Suppressor macrophage treated with lipopolysaccharide for 1 hour (primary cell): ENCODE measurements around the gene PFKFB2.

Source experiments
- DNase-seq, 3 donors: peaks; one replicate each; pipeline ENCODE4 v3.0.0-alpha.2; 2020 to 2022

PFKFB2 gene

DNA sequence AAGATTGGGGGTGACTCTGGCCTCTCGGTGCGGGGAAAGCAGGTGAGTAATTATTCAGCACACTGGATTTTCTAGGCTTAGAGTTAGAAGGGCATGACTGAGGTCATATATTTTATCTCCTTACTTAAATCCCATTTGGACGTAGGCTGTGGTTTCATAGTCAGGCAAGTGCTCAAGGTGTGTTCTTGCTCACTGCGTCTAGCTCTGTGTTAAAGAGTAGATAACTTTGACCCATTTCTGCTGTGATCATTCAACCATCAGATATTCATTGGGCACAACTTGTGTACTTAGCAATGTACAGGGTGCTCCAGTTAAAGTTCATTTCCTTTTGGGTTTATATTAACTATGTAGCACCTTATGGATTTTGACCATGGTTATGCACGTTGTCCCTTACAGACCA is 14.6 kb downstream of the PFKFB2 start:
- no peak for DNase-seq

DNA sequence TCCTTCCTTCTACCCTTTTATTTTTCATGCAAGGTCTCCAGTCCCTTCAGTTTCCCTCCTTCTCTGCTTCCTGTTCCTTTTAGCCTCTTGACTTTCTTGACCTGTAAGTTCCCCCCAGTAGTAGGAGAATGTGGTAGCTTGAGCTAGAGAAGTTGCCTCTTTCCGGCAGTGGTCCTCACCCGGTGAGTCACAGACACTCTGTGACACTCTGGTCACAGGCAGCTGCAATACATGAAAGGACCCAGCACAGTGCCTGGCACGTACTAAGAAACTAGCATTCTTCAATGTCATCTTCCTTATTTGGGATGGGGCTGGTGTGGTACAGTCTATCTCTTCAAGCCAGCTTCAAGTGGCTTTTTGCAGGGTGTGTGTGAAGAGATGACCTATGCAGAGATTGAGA is 16.0 kb downstream of the PFKFB2 start:
- peak in 2 of 3 donors; percentile 11 to 26 for DNase-seq

DNA sequence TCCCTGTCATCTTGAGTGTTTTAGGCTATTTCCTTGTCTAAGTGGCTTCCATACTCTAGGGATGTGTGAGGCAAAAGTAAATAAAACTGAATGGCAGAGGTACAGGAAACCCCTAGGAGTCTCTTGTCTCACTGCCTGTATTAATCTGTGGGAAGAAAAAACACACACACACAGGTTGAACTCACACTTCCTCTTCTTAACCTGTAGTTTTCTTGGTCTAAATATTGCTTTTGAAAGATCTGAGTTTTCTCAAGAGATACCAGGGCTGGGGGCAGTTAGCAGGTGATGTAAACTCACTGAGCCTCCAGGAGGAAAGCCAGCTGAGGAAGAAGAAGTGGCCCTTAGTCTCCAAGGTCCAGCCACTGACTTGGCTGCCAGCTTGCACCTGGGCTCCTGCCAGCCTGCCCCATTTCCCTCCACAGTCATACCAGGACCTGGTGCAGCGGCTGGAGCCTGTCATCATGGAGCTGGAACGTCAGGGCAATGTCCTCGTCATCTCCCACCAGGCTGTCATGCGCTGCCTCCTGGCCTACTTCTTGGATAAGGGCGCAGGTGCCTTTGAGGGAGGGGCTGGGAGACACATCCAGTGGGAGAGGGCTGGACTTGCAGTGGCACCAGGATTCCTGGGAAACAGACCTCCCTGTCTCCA is 16.9 kb downstream of the PFKFB2 start:
- DNase-seq = no peak

DNA sequence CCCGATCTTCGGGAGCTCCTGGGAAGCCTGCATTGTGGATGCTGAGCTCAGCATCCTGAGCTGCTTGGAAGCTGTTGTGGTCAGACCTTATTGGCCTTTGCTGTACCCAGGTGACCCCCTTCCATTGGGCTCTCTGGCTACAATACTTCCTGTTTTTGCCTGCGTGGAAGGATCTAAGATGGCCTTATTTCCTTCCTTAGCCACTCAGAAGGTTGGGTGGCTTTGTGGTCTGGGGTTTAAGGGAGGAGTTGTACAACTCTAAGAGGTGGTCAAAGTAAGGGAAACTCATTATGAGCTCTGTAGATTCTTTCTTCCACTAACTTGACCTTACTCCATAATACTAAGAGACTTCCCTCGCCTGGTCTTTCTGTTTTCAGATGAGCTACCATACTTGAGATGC is 17.7 kb downstream of the PFKFB2 start:
- no peak for DNase-seq

DNA sequence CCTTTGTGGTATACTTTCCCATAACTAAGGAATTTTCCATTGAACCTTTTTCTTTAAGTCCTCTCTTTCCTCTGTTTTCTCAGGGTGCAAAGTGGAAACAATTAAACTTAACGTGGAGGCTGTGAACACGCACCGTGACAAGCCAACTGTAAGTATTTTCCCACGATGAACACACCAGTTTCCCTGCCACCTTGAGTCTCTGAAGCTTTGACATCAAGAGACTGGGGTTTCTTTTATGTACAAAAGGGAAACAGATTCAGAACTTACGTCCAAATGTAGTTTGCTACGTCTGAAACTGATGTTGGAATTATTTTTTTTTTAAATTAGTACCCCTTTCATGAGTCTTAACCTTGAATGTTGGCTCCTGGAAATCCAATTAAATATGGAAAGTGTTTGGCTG is 18.4 kb downstream of the PFKFB2 start:
- DNase-seq = no peak

DNA sequence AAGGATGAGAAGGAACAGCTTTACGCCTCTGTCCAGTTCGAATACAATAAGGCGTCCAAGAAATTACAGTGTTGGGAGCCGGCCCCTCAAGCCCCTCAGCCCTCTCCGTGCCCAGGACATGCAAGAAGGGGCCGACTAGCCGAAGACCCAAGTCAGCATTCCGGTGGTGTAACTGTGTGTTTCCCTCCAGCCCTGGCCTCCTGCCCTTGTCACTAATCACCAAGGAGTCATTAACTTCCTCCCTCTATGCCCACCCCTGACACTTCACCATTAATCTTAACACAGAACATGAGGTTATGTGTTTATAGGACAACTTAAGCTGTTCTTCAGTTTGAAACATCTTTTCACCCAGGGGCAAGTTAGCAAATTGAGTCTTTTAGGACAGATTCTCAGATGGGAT is 19.2 kb downstream of the PFKFB2 start:
- DNase-seq = no peak

DNA sequence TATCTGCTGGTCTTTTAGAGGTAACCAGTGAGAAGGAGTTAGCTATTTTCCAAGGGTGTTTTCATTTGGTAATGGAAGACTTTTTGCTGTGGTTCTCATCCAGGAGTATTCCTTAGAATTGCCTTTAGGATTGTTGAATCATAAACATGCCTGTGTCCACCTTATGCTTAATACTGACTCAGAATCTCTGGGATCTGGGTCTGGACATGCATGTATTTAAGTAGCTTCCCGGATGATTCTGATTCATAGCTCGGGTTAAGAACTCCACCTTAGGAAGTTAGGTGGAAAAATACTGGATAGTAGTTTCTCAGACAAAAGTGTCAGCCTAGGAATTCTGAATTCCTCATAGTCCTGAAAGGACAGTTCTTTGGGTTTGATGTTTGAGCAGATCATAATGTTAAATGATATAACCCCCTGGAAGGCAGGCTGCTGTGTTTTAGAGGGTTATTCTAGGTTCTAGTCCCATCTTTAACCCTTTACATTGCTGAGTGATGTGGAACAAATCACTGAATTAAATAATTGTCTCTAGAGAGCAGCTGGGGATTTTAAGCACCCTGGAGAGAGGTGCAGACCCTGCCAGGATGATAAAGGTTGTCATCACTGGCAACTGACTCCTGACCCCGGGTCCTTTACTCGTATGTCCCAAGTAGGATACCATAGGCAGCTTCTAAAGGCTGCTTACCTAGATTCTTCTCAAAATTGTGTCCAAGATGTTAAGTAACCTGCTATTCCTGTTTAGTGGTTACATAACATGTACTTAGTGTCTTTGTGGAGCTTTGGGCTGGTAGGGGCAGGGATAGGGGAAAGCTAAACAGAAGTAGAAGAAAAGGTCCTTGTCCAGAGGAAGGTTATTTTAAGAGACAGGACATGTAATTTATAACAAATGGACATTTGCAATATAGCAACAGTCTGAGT is 21.1 kb downstream of the PFKFB2 start:
- no peak for DNase-seq

DNA sequence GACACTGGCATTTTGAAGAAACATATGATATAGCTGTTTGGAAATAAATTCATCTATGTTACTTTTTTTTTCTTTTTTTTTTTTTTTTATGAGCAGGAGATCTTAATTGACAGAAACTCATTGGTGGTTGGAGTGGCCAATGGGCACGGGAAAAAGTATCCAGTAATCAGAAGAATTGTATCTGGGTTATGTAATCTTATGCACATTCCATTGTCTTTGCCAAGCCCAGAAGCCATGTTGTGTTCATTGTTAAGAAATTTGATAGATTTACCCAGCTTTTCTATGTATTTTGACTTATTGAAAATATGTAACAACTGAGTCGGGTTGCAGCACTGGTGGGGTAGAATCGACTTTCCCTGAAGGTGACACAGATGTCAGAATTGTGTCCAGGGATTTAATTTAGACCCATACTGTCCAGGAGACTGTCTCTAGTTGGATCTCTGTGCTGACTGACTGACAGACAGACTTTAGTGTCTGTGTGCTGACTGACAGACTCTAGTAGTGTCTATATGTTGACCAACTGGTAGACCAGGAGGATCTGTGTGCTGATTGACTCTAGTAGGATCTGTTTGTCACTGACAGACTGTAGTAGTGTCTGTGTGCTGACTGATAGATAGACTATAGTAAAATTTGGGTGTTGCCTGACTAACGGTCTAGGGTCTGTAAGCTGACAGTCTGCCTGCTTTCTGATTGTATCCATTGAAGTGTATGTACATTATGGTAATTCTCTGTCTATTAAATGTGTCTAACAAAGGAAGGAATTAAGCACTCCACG is 23.3 kb downstream of the PFKFB2 start:
- DNase-seq = no peak

DNA sequence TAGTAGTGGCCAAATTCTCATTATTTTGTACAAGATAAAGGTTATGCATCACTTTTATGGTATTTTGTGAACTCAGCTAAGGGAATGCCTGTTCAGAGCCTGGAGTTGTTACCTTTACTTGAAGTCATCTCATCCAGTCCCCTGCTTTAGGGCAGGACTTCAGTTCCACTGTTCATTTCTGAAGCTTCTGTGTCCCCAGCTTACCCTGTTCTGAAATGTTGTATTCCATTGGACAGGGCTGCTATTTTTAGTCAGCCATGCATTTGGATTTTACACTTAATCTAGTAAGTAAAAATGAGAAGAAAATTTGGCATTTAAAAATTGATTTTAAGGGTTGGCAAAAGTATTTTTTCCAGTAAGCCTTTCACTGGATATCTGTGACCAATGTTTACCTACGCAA is 23.9 kb downstream of the PFKFB2 start:
- DNase-seq = no peak

DNA sequence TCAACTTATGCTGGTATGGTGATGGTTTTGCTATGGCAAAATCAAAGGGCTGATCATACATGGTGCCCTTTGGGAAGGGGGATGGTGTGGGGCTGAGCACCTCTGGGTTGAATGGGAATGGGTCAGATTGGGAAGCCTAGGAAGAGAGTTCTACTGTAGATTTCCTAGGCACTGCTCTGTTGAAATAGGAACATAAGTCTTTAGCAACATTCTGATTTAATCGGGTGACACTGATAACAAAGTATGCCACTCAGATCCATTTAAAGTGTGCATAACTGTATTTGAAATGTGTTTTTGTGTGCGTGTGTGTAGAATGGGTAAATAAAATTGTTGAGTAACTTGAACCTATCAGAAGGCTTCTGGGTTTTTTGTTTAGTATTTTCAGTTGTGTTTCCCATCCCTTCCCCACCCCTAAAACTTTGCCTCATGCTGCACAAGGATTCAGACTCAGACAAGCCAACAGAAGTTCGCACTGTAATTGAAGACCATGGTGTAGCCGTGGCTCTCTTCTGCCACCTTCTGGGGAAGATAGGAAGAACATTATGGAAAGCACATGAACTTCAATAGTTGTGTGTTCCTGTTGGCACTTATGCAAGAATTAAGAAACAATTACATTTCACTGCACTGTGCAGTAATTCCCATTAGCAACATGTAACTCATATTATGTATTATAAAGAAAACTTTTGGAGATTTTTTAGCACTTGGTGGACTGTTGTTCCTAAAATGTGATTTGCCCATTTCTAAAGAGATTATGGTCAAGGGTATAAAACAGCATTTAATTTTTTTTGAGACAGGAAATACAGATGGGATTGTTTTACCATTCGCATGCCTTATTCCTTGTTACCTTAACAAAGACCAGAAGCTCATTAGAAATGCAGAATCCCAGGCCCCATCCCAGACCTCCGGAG is 24.6 kb downstream of the PFKFB2 start:
- DNase-seq = peak; percentile 77 to 88 (median 81)

DNA sequence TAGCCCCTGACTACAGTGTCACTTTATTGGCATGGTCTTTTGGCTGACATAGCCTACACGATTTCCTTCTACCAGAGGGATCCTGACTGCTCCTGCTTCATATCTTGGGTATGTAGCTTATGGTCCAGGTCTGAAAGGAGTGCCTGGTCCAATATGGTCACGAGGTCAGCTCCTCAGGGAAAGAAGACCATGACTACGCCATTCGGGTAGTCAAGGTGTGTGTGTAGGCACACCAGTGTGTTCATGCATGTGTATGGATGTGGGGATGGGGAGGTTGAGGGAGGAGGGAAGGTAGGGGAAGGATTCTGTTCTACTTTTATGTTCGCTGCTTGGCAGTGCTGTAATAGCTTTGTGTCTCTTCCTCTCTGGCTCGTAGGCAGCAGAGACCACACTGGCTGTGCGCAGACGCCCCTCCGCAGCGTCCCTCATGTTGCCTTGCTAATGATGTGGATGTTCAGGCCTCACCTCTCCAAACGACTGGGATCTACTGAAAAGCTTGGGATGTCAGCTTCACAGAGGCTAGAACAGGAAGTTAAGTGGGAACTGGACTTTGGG is 25.6 kb downstream of the PFKFB2 start:
- no peak for DNase-seq

DNA sequence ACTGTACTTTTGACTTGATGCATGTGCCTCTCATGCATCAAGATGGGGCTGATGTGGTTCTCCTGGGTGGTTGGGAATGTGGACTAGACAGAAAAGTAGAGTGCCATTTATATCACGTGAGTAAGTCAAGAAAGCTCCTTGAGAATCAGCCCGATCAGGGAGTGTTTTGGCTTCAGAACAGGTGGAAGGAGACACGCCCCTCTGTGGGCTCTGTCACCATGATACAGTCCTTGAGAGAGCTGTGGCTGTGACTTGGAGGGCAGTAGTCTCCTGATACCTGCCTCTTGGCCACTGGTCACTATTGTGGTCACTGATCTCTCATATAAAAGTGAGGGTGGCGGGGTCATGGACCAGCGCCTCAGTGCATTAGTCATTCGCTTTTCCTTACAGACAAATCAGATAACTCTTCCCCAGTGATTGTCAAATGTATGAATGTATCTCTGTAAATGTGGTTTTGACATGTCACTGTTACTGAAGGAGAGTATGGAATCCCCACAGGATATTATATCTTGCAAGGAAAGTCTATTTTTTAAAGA is 26.7 kb downstream of the PFKFB2 start:
- DNase-seq = no peak

DNA sequence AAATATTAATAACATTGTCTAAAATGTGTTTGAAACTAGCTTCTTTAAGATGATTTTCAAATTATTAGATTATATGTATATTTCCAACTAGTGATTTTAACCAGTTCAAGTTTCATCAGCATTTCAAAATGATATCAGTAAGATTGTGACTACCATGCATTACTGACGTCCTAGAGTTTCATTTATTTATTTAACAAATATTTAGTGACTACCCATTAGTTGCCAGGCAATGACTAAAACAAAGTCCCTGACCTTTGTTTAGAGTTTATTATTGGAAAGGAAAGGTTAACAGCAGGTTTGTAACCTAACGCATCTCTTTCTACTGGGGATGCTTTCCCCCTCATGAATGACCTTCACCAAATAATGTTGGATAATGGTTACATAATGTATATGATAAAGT is 28.0 kb downstream of the PFKFB2 start:
- DNase-seq = no peak

DNA sequence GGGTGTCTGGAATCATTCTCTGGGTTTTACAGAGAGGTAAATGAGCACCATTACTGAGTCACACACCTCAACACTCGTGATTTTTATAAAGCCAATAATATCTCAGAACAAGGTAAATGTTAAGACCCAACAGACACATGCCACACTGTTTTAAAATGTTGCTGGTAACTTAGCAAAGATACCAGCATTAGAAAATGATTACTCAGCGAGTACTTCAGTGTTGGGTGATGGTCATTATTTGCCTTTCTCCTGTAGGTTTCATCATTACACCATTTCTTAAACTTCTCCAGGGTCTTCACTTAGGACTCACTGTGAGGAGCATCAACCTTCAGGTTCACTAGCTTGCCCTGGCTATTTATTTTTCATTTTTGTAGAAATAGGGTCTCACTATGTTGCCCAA is 28.7 kb downstream of the PFKFB2 start:
- DNase-seq = no peak

DNA sequence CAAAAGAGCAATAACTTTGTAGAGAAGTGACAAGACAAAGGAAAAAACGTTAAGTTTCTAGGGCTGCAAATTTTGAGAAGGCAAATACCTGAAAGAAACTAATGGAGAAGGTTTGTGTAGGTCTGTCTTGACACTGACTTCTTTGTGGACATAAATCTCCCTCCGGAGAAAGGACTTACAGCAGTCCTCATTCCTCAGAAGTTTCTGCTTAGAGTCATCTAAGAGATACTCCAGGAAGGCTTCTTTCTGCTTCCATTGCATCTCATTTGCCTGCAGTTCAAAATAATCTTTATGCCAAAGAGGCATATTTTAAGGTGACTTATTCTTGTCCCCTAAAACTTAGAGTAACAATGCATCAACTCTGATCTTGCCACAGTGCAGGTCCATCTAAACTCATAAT is 31.2 kb downstream of the PFKFB2 start:
- no peak for DNase-seq

DNA sequence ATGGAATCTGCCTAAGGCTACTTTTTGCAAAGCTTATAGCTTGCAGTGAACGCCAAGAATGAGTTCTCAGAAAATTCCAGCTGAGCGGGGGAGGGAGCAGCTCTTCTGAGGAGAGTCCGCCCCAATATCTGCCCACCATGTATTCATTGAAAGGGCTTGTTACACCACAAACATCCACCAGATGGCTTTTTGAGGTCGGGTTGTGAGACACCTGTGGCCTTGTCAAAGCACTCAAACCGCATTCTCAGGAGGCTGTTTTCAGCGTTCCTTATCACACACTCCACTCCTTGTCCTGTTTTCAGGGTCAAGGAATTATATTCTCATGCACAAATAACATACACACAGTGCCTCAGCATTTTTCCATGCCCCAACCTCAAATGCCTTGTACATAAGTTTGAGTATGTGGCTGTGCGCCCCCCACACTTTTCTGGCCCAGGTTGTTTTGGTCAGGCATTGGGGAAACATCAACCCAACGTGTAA is 31.7 kb downstream of the PFKFB2 start:
- peak; percentile 67 to 81 (median 79) for DNase-seq

DNA sequence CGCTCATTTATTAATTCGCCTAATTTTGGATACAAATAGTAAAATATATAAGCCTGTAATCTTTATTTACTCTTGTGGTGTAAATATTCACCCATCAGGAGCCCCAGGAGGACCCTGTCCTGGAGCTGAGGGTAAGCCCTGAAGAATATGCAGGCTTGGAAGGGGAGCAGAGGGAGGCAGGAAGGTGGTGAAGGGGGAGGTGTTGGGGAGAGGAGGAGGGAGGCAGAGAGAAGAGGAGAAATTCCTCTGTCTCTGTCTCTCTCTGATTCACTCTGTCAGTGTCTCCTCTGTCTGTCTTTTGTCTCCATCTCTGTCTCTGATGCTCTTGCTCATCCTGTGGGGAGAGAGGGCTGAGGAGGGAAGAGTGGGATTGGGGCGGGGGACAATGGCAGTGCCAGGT is 32.8 kb downstream of the PFKFB2 start:
- no peak for DNase-seq

DNA sequence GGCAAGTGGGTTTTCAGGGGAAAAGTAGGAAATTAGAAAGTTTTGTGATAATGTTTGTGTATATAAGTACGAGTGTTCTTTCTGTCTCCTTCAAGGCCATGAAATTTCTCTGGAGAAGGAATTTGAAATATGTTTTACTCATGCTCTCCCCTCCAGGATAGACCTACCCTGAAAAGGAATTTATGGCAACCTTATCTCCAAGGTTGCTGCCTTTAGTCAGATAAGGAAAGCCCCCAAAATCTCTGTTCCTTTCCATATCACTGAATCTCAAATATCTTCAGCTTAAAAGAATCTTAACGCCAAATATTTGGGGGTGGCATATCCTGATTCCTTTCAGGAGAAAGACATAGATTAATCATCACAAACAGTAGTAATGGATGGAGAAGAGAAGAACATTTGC is 35.1 kb downstream of the PFKFB2 start:
- DNase-seq = no peak

DNA sequence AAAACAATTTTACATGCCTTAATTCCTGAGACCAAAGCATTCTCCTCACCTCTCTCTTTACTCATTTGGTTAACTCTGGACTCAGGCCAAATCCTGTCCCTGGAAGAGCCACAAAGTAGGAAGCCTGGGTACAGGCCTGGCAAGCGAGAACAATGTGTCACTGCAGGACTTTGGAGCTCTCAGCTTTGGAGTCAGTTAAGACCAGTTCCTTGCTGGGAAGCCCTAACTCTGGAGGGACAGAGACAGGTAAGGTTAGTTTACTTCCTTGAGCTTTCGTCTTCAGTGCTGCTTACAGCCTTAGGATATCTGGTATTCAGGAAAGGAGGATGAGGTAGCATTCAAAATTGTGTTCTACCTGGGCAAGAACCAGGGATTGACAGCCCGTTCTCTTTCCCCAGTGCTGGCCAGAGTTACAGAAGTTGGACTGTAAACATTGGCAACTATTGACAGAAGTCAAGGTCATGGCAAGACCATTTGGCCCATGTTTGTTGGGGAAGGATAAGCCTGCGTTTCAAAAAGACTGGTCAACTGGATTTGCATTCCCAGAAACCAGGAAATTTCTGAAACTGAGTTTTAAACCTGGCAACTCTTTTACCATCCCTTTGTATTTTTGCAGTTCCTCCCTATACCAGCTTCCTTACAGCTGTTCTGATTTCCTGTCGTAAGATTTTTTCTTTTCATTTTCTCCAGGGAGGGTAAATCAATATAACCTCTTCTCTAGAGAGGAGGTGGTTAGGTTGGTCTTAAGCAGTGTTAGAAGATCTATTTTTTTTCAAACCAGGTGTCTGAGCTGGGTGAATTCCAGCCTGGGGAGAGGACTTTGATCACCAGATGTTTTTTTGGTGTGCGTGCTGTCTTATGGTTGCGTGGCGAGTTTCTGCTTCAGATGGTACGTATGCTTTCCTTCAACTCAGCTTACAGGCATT is 35.9 kb downstream of the PFKFB2 start, which contains the start of gene C4BPB:
TSS of gene C4BPB (plus strand) at position 160 of the 926 bp plus-strand sequence. CDS start at position 832, 672 bp downstream.
- DNase-seq = no peak

DNA sequence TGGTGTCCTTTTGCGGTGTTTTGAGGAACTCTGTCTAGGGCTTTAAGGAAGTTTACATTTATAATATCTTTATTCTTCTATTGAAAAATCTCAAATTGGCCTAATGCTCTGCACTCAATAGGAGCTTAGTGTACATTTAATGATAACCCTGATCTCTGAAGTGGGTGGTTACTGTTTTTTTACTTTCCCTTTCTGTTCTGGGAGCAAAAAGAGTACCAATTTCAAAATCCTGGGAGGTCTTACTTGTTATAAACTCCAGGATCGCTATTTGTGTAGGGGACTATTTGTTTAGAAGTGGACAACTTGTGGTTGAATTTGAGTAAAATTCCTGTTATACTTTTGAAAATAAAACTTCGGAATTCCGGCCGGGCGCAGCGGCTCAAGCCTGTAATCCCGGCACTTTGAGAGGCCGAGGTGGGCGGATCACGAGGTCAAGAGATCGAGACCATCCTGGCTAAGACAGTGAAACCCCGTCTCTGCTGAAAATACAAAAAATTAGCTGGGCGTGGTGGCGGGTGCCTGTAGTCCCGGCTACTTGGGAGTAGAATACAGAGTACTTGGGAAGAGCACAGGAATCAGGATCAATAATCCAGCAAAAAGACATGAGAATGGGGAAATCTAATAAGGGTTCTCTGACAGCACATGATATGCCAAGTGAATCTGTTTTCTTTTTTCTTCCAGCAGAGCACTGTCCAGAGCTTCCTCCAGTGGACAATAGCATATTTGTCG is 36.7 kb downstream of the PFKFB2 start:
- DNase-seq = peak in 2 of 3 donors; percentile 6 to 17
